Activated CD8-positive, alpha-beta T cell treated with anti-CD3 and anti-CD28 coated beads, Interleukin-2, amount 10 ng/mL, durations not matched to agents 7 days and 5 days (primary cell): ENCODE measurements around the gene RNF157. TPM values are rescaled to one million over a fixed set of nuclear protein-coding genes. Genes with fewer than 3 reads are reported as not detected.
"Not testable (repeated sequence)": the region's sequence is repeated elsewhere in the genome, so short reads cannot be mapped to it uniquely, and the experiment has no call there.

ENCODE experiments used
- ATAC-seq: fragments of 150-1000 bp; cut with Tn5 transposase; one replicate; pipeline ENCODE4 v1.10.0; 2021; ENCODE audit warnings: moderate library complexity
- CTCF ChIA-PET: fragments of 350-600 bp; sonication (Branson Sonifier 250); formaldehyde crosslinking; loops from one replicate; lab custom pipeline; 2021; ENCODE audit warnings: antibody characterized with exemption; lab: Charles Lee
- POLR2A ChIA-PET: fragments of 350-600 bp; sonication (Branson Sonifier 250); formaldehyde crosslinking; loops from one replicate; lab custom pipeline; 2021; ENCODE audit warnings: antibody characterized with exemption; lab: Charles Lee
- DNase-seq: peaks from one replicate; pipeline ENCODE4 v3.0.0-alpha.2; 2020
- H3K27ac Mint-ChIP-seq: one replicate; pipeline ENCODE4 v1.8.0; 2021; ENCODE audit warnings: mild to moderate bottlenecking, mixed read lengths
- H3K27me3 Mint-ChIP-seq: one replicate; pipeline ENCODE4 v1.8.0; 2021; ENCODE audit warnings: low read depth, mixed read lengths
- H3K36me3 Mint-ChIP-seq: one replicate; pipeline ENCODE4 v1.8.0; 2021; ENCODE audit warnings: low read depth, mixed read lengths
- H3K4me1 Mint-ChIP-seq: one replicate; pipeline ENCODE4 v1.8.0; 2021; ENCODE audit warnings: low read depth, mixed read lengths
- H3K4me3 Mint-ChIP-seq: one replicate; pipeline ENCODE4 v1.8.0; 2021; ENCODE audit warnings: mild to moderate bottlenecking, mixed read lengths
- H3K9me3 Mint-ChIP-seq: one replicate; pipeline ENCODE4 v1.8.0; 2022; ENCODE audit warnings: mixed read lengths; ENCODE audit not compliant: insufficient read depth
- total RNA-seq, 2 experiments: library from RNA; stranded (reverse); gene quantifications; one replicate each; pipeline ENCODE4 v1.2.3, GENCODE V29; 2021

The RNF157 gene
- total RNA-seq, 2 experiments from 2014 or later: 150 to 165 TPM

DNA sequence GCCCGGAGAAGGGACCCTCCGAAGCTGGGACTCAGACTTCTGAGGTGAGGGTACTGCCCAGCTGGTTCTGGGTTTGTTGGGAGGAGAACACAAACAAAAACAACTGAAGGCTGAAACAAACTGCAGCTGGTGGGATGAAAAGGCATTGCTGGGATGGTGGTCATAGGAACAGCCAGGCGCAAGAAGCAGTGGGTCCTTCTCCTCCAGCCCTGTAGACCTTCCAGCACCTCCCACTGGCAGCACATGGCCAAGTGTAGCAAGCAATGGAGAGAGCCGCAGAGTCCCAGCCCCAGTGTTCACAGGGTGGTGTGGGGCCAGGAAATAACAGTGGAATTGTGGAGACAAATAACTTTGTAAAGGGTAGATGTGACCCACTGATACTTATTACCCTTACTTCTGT is 50.6 kb downstream of the RNF157 start:
- Mint-ChIP-seq H3K4me1 (peaks cover 84% of the 10 kb centered on the region), H3K36me3 (peaks cover 62% of the 10 kb centered on the region), H3K27me3 (no peaks in the 10 kb centered on the region), H3K4me3 (peak overlapping the region; percentile 30), H3K27ac (peak overlapping the region; percentile 90), H3K9me3 (no peaks in the 10 kb centered on the region)
- ChIA-PET CTCF (interaction anchor here (0.7 to 7.1 kb wide), 14 partner anchors 10 to 390 kb away, joined by 3 to 96 read pairs (median 4); no protein-coding TSS in a partner anchor), POLR2A (interaction anchor here (0.8 to 17.6 kb wide), 6 partner anchors 9 to 405 kb away, joined by 4 to 722 read pairs (median 8); partner anchors contain the start of genes UBALD2 and UNK)
- DNase-seq (no peak), ATAC-seq (no peak)

DNA sequence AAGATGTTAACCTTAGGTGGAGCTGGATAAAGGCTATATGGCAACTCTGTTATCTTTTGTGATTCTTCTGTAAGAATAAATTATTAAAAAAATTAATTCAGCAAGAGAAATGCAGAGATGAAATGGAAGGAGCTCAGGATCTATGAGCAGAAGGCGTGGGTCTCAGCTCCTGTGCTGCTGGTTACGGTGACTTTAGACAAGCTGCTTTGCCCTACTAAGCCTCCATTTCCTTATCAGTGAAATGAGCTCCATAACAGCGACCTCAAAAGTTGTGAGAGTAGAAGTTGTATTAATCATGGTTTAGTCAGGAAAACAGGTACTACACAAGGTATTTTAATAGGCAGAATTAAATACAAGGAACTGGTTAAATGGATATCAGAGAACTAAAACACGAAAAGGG is 51.0 kb downstream of the RNF157 start:
- ChIA-PET POLR2A (interaction anchor here (0.8 to 17.6 kb wide), 7 partner anchors 9 to 405 kb away, joined by 3 to 722 read pairs (median 6); partner anchors contain the start of genes UBALD2 and UNK), CTCF (interaction anchor here (0.8 to 7.1 kb wide), 13 partner anchors 9 to 90 kb away, joined by 3 to 96 read pairs (median 4); no protein-coding TSS in a partner anchor)
- Mint-ChIP-seq H3K4me1 (peaks cover 84% of the 10 kb centered on the region), H3K9me3 (no peaks in the 10 kb centered on the region), H3K27ac (peak overlapping the region; percentile 90), H3K36me3 (peaks cover 62% of the 10 kb centered on the region), H3K4me3 (peak overlapping the region; percentile 30), H3K27me3 (no peaks in the 10 kb centered on the region)
- ATAC-seq (no peak), DNase-seq (no peak)

DNA sequence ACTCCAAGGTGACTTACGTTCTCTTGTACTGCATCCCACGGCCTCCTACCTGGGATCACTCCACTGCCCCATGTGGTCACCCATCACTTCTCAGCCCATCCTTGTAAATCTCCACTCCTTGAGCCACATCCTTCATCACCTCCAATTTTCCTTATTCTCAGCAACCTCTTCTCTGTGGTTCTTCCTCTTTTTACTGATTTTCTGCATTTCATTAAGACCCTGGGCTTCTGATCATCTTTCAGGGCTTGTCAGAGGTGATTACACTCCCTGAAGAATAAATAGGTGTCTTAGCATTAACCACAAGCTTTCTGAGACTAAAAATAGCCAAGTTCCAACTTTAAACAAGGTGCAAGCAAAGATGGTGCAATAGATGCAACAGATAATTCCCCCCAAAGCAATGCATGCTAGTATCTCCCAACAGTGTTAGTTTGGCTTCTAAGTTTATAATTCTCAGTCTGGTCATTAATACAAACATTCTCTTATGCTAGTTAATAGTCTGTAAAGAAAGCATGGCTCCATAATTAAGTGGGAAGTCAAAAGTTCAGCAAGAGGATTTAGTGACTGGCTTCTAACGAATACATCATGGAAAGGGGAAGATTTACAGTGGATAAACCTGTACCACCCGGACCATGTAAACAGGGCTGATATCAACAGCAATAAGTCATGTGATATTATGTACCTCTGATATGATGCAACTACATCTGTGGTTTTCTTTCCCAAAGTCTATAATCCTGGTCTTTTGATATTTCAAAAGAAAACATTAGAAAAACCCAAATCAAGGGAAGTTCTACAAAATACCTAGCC is 51.9 kb downstream of the RNF157 start:
- Mint-ChIP-seq H3K36me3 (peaks cover 56% of the 10 kb centered on the region), H3K27me3 (no peaks in the 10 kb centered on the region), H3K4me3 (peak overlapping the region; percentile 0), H3K27ac (peak overlapping the region; percentile 83), H3K4me1 (peaks cover 77% of the 10 kb centered on the region), H3K9me3 (no peaks in the 10 kb centered on the region)
- ATAC-seq (no peak), DNase-seq (no peak)
- ChIA-PET CTCF (interaction anchor here (0.9 to 7.1 kb wide), 13 partner anchors 8 to 91 kb away, joined by 3 to 96 read pairs (median 5); no protein-coding TSS in a partner anchor), POLR2A (interaction anchor here (0.8 to 17.6 kb wide), 7 partner anchors 9 to 80 kb away, joined by 3 to 722 read pairs (median 6); partner anchors contain the start of gene UBALD2)

DNA sequence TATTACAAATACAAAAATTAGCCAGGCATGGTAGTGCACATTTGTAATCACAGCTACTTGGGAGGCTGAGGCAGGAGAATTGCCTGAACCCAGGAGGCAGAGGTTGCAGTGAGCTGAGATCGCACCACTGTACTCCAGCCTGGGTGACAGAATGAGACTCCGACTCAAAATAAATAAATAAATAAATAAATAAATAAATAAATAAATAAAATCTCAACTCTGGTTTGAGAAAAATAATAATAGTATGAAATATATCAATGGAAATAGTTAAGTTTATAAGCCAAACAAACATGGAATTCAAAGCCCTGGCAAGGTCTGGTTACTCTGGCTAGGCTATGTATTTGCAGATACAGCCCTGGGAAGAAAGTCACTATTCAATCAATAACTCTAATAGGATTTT is 53.5 kb downstream of the RNF157 start:
- H3K27me3 Mint-ChIP-seq, ATAC-seq, H3K9me3 Mint-ChIP-seq, DNase-seq, H3K4me3 Mint-ChIP-seq: not testable (repeated sequence)
- CTCF ChIA-PET: interaction anchor here (1.0 to 1.6 kb wide), 2 partner anchors 11 to 85 kb away, joined by 3 read pairs; no protein-coding TSS in a partner anchor
- POLR2A ChIA-PET: interaction anchor here (17.6 kb wide), 1 partner anchor 82 kb away, joined by 722 read pairs; the partner anchor contains the start of gene UBALD2
- H3K27ac Mint-ChIP-seq: peak overlapping the region; percentile 67
- H3K36me3 Mint-ChIP-seq: peaks cover 49% of the 10 kb centered on the region
- H3K4me1 Mint-ChIP-seq: peaks cover 68% of the 10 kb centered on the region

DNA sequence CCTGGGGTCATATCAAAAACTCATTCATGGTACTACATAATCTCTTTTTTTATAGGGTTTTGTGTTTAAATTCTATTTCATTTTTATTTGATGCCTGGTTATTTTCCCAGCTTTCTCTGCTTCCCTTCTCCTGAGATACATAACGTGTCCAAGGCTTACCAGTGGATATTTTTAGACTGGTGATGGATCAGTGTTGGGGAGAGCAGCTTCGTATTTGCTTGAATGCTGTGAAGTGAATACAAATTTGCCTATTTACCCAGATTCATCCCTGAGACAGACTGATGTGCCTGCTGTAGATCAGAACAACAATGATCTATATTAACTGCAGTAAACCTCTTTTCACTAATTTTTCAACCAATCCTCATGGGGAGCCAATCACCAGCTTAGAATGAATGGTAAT is 56.0 kb downstream of the RNF157 start:
- POLR2A ChIA-PET: interaction anchor here (17.6 kb wide), 1 partner anchor 85 kb away, joined by 722 read pairs; the partner anchor contains the start of gene UBALD2

DNA sequence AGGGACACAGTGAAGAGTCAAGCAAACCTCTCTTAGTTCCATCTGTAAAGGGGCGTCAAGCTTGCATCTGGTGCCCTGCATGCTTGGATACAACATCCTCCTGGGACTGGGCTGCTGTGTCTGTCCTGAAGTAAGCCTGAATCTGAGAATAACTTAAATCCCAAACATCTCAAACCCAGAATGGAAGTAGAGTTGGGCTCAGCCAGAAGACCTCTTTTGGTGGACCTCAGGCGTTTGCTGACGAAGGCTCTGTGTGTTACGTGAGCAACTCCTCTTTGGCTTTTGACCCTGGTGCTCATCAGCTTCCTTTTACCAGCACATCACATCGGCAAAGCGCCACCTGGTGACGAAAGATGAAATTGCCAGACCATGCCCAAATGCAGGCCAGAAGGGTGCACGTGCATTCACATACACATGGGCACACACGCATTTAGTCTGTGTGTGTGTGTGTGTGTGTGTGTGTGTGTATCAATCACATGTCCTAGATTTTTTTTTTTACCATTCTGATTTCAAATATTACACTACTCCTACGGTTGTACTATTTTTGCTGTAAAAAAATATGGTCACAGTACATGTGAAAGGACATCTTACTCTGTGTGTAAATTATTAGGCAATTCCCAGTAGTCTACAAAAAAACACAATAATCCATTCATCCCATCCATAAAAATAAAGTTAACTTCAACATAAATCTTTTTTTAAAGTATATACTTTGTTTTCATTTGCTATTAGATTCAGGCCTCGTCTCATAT is 58.1 kb downstream of the RNF157 start:
- DNase-seq (peak; percentile 97), ATAC-seq (peak; percentile 87)
- Mint-ChIP-seq H3K27me3 (no peaks in the 10 kb centered on the region), H3K4me1 (peaks cover 72% of the 10 kb centered on the region), H3K36me3 (peaks cover 56% of the 10 kb centered on the region), H3K9me3 (no peaks in the 10 kb centered on the region), H3K4me3 (no peak overlapping the region), H3K27ac (peak overlapping the region; percentile 87)
- ChIA-PET POLR2A (interaction anchor here (0.6 to 17.6 kb wide), 17 partner anchors 10 to 182 kb away, joined by 3 to 722 read pairs (median 4); partner anchors contain the start of genes CDK3, EXOC7, FOXJ1 and UBALD2), CTCF (interaction anchor here (0.6 to 9.5 kb wide), 28 partner anchors 8 to 182 kb away, joined by 3 to 205 read pairs (median 5); partner anchors contain the start of genes CDK3, FOXJ1 and UBALD2)

More for the DNA sequence above, 56.0 kb downstream of the RNF157 start:
- H3K4me3 Mint-ChIP-seq: no peak overlapping the region
- H3K36me3 Mint-ChIP-seq: peaks cover 57% of the 10 kb centered on the region
- CTCF ChIA-PET: interaction anchor here (1.1 to 7.2 kb wide), 9 partner anchors 9 to 200 kb away, joined by 3 to 112 read pairs (median 8); partner anchors contain the start of genes SPHK1 and UBALD2
- peaks cover 74% of the 10 kb centered on the region for H3K4me1 Mint-ChIP-seq
- ATAC-seq (no peak), DNase-seq (no peak)
- no peaks in the 10 kb centered on the region for H3K27me3 Mint-ChIP-seq
- no peaks in the 10 kb centered on the region for H3K9me3 Mint-ChIP-seq
- H3K27ac Mint-ChIP-seq: no peak overlapping the region

DNA sequence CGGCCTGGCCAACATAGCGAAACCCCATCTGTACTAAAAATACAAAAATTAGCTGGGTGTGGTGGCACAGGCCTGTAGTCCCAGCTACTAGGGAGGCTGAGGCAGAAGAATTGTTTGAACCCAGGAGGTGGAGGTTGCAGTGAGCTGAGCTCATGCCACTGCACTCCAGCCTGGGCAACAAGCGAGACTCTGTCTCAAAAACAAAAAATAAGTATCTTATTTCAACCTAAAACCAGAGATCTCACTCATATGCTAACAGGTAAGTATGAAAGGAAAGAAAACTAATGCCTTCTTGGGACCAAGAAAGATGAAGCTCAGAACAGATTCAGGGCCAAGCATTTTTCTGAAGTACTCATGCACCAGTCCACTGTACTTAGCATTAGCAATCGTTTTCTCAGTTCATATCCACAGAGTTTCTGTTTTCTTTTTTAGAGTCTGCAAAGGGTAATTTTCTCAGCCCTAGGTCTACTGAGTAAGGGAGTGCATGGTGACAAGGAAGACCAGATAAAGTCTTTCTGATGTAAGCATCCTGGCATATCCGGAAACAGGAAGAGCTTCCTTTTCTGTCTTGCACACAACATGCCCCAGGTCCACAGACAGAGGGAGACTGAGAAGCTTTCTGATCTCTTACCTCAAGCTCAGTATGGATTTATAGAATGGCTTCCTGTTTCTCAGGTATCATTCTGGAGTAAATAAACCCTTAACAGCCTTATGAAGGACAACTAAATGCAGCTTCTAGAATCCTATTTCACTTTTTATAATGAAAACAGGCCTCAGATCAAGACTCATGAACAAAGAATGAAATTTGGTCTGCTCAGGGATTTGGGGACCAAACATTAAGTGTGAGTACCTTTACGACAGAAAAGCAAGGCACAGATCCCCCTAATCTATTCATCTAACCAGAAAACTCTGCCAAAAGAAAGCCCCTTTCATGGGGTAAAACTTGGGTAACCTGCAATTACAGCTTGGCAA is 60.5 kb downstream of the RNF157 start:
- peak overlapping the region; percentile 66 for H3K4me3 Mint-ChIP-seq
- ChIA-PET CTCF (interaction anchor here (0.7 to 9.5 kb wide), 33 partner anchors 9 to 314 kb away, joined by 3 to 205 read pairs (median 7); partner anchors contain the start of genes CDK3, EXOC7, FOXJ1 and UBALD2), POLR2A (interaction anchor here (0.6 to 17.6 kb wide), 17 partner anchors 10 to 398 kb away, joined by 3 to 722 read pairs (median 9); partner anchors contain the start of gene UBALD2)
- peaks cover 59% of the 10 kb centered on the region for H3K4me1 Mint-ChIP-seq
- H3K27ac Mint-ChIP-seq: peak overlapping the region; percentile 91
- H3K36me3 Mint-ChIP-seq: peaks cover 56% of the 10 kb centered on the region
- H3K9me3 Mint-ChIP-seq: no peaks in the 10 kb centered on the region
- H3K27me3 Mint-ChIP-seq: no peaks in the 10 kb centered on the region
- DNase-seq (peak; percentile 74), ATAC-seq (peak; percentile 79)

DNA sequence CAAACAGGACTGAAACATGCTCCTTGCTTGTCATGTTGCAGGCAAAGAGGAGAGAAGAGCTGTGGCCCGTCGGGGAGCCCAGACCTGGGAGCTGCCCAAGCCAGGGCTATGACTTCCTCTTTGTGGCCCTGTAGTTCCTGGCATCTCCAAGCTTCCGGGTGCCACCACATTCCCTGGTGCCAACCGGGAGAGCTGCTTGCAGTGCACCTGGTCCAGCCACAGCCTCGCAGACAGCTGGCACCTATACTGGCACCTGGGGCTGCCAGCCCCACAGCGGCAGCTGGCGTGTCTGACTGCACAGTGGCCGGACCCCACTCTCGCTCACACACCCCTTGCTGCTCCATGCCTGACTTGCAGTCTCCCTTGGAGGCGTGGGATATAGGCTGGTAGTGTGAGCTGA is 62.2 kb downstream of the RNF157 start:
- H3K27me3 Mint-ChIP-seq: no peaks in the 10 kb centered on the region
- ATAC-seq (no peak), DNase-seq (no peak)
- peaks cover 53% of the 10 kb centered on the region for H3K36me3 Mint-ChIP-seq
- no peak overlapping the region for H3K4me3 Mint-ChIP-seq
- peaks cover 52% of the 10 kb centered on the region for H3K4me1 Mint-ChIP-seq
- CTCF ChIA-PET: interaction anchor here (2.6 to 9.5 kb wide), 10 partner anchors 8 to 101 kb away, joined by 11 to 205 read pairs (median 71); partner anchors contain the start of gene FOXJ1
- H3K9me3 Mint-ChIP-seq: no peaks in the 10 kb centered on the region
- POLR2A ChIA-PET: interaction anchor here (0.6 to 17.6 kb wide), 5 partner anchors 20 to 149 kb away, joined by 4 to 722 read pairs (median 23); partner anchors contain the start of gene UBALD2
- peak overlapping the region; percentile 91 for H3K27ac Mint-ChIP-seq

DNA sequence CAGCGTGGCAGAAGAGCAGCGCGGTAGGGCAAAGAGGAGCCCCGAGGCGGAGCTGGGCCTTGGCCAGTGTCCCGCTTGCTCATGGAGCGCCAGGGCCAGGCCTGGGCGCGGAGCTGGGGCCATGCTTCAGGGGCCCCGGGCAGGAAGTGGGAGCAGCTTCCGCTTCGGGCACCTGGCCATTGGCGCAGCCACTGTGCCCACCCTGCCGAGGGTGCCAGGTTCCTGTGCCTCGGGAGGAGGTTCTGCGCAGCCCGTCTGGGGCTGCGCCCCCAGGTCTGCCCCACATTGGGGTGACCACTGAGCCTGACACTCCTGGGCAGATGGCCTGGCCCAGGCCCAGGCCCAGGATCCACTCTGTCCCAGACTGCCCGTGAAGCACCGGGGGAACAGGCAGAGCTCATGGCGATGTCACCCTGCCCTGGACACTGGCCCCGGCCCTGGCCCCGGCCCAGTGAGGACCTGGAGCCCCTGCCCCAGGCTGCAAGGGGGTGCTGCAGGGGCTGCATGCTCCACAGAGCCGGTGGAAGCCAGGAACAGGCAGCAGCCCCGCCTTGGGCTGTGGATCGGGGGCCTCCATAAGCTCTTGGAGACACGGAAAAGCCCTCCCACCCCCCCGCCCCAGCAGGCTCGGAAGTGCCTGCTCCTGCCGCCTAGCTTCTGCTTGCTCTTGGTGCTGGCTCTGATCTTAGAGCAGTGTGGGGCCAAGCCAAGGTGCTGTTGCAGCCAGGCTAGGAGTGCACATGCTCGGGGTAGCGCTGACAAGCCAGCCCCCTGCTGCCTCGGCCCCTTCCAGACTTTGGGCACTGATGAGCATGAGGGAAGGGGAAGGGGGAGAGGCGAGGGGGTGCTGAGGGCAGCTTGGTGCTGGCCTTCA is 63.4 kb downstream of the RNF157 start:
- ChIA-PET CTCF (interaction anchor here (2.0 to 9.5 kb wide), 4 partner anchors 34 to 103 kb away, joined by 8 to 205 read pairs (median 98); partner anchors contain the start of gene FOXJ1), POLR2A (interaction anchor here (1.2 to 17.6 kb wide), 3 partner anchors 10 to 92 kb away, joined by 3 to 722 read pairs (median 3); partner anchors contain the start of gene UBALD2)
- Mint-ChIP-seq H3K4me1 (peaks cover 46% of the 10 kb centered on the region), H3K4me3 (no peak overlapping the region), H3K9me3 (no peaks in the 10 kb centered on the region), H3K27ac (peak overlapping the region; percentile 74), H3K36me3 (peaks cover 55% of the 10 kb centered on the region), H3K27me3 (no peaks in the 10 kb centered on the region)
- ATAC-seq: no peak
- no peak for DNase-seq
